Measurements from ENCODE around the gene C4orf46. TPM values are rescaled to one million over a fixed set of nuclear protein-coding genes. Genes with fewer than 3 reads are reported as not detected.

Gene C4orf46
- polyA plus RNA-seq, 1 of the 3 experiments (the other 2 are of a cell fraction), result 7.0 TPM

GRCh38 chr4:158681629-158682028 is 9.9 kb upstream of the C4orf46 start:
- ChIA-PET POLR2A (no interaction called here), CTCF (interaction anchor here (0.9 to 1.2 kb wide), 3 partner anchors 9 to 521 kb away, joined by 3 to 6 read pairs (median 4); partner anchors contain the start of gene ETFDH)
- WGBS (ENCODE audit: low lambda C conversion rate), result 90% methylated on average over 1 of the region's 1 CpG
- H3K36me3 ChIP-seq (replicated peaks in 1 of 2; ENCODE audit: control insufficient read depth in 1 of 2, insufficient read depth in 2 of 2, low read length in 1 of 2), result peaks cover 0 to 2% of the 10 kb centered on the region in 2 experiments
- no peaks in the 10 kb centered on the region for H3K4me1 ChIP-seq (ENCODE audit: control insufficient read depth in 1 of 2, insufficient read depth in 2 of 2, low read depth in 1 of 2, low read length in 1 of 2)
- H3K27ac ChIP-seq (ENCODE audit: low read depth in 2 of 2, low read length in 1 of 2), result no peak overlapping the region
- no peaks in the 10 kb centered on the region for H4K20me1 ChIP-seq (ENCODE audit: insufficient read depth)
- no peak overlapping the region for H3K9ac ChIP-seq
- no peak for DNase-seq
- no peaks in the 10 kb centered on the region for H3K79me2 ChIP-seq (ENCODE audit: insufficient read depth)
- H3F3A ChIP-seq (replicated peaks; ENCODE audit: insufficient read depth), result no peaks in the 10 kb centered on the region
- no peak overlapping the region for H3K4me3 ChIP-seq (ENCODE audit: low read depth in 2 of 2, low read length in 1 of 2)
- H2AFZ ChIP-seq (ENCODE audit: low read depth), result peak overlapping the region; percentile 29; the same call in 1 of the 2 replicates
- no peaks in the 10 kb centered on the region for H3K27me3 ChIP-seq (ENCODE audit: insufficient read depth)
- H3K9me3 ChIP-seq, result no peaks in the 10 kb centered on the region
- no peak overlapping the region for H3K4me2 ChIP-seq
- no peak for TF ChIP-seq TAF1 (IDR thresholded peaks at IDR 0.05; ENCODE audit: borderline replicate concordance, low read depth, low read length)
- no peak for TF ChIP-seq MXI1 (IDR thresholded peaks at IDR 0.05; ENCODE audit: low read depth, low read length)
- TF ChIP-seq, protein P1, sequence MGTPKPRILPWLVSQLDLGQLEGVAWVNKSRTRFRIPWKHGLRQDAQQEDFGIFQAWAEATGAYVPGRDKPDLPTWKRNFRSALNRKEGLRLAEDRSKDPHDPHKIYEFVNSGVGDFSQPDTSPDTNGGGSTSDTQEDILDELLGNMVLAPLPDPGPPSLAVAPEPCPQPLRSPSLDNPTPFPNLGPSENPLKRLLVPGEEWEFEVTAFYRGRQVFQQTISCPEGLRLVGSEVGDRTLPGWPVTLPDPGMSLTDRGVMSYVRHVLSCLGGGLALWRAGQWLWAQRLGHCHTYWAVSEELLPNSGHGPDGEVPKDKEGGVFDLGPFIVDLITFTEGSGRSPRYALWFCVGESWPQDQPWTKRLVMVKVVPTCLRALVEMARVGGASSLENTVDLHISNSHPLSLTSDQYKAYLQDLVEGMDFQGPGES (IDR thresholded peaks at IDR 0.05; ENCODE audit: low read depth, low read length), result no peak
- TF ChIP-seq, protein P2, sequence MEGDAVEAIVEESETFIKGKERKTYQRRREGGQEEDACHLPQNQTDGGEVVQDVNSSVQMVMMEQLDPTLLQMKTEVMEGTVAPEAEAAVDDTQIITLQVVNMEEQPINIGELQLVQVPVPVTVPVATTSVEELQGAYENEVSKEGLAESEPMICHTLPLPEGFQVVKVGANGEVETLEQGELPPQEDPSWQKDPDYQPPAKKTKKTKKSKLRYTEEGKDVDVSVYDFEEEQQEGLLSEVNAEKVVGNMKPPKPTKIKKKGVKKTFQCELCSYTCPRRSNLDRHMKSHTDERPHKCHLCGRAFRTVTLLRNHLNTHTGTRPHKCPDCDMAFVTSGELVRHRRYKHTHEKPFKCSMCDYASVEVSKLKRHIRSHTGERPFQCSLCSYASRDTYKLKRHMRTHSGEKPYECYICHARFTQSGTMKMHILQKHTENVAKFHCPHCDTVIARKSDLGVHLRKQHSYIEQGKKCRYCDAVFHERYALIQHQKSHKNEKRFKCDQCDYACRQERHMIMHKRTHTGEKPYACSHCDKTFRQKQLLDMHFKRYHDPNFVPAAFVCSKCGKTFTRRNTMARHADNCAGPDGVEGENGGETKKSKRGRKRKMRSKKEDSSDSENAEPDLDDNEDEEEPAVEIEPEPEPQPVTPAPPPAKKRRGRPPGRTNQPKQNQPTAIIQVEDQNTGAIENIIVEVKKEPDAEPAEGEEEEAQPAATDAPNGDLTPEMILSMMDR (IDR thresholded peaks at IDR 0.05), result no peak
- no peak for TF ChIP-seq NRF1 (IDR thresholded peaks at IDR 0.05; ENCODE audit: low read depth, low read length)
- no peaks in the 10 kb centered on the region for H3K9me2 ChIP-seq

DNA sequence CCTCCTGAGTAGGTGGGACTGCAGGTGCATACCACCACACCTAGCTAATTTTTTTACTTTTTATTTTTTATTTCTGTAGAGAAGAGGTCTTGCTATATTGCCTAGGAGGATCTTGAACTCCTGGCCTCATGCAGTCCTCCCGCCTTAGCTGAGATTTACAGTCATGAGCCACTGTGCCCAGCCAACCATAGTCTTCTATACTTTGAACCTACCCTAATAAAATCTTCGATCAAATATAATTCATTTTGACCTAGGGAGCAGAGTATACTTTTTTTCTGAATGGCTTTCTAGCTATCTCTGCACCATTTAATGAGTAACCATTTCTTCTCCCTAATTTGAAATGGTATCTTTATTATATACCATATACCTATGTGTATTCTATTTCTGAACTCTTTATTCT is 7.1 kb upstream of the C4orf46 start:
- no peak for DNase-seq
- POLR2A ChIA-PET, result no interaction called here
- CTCF ChIA-PET, result interaction anchor here (0.8 kb wide), 1 partner anchor 44 kb away, joined by 3 read pairs; no protein-coding TSS in a partner anchor
- Histone ChIP-seq H3K4me3 (ENCODE audit: low read depth in 2 of 2, low read length in 1 of 2) (no peak overlapping the region), H3K9me2 (no peaks in the 10 kb centered on the region), H3K9ac (no peak overlapping the region), H3K9me3 (no peaks in the 10 kb centered on the region), H3K4me1 (ENCODE audit: control insufficient read depth in 1 of 2, insufficient read depth in 2 of 2, low read depth in 1 of 2, low read length in 1 of 2) (no peaks in the 10 kb centered on the region), H3K4me2 (no peak overlapping the region), H3K36me3 (replicated peaks in 1 of 2; ENCODE audit: control insufficient read depth in 1 of 2, insufficient read depth in 2 of 2, low read length in 1 of 2) (peaks cover 0 to 2% of the 10 kb centered on the region in 2 experiments), H3K27me3 (ENCODE audit: insufficient read depth) (no peaks in the 10 kb centered on the region), H3F3A (replicated peaks; ENCODE audit: insufficient read depth) (no peaks in the 10 kb centered on the region), H3K27ac (ENCODE audit: low read depth in 2 of 2, low read length in 1 of 2) (no peak overlapping the region), H4K20me1 (ENCODE audit: insufficient read depth) (no peaks in the 10 kb centered on the region), H3K79me2 (ENCODE audit: insufficient read depth) (no peaks in the 10 kb centered on the region; the same call in 1 of the 2 replicates), H2AFZ (ENCODE audit: low read depth) (no peak overlapping the region)
- WGBS (ENCODE audit: low lambda C conversion rate), result 83% methylated on average over 2 of the region's 2 CpGs
- TF ChIP-seq REST (IDR thresholded peaks at IDR 0.05; ENCODE audit: low read depth, low read length) (no peak), MXI1 (IDR thresholded peaks at IDR 0.05; ENCODE audit: low read depth, low read length) (no peak), SMC3 (IDR thresholded peaks at IDR 0.05; ENCODE audit: low read depth, low read length) (no peak), ELF1 (IDR thresholded peaks at IDR 0.05) (no peak), EZH2phosphoT487 (IDR thresholded peaks at IDR 0.05; ENCODE audit: borderline replicate concordance, low read depth) (no peak), SIN3A (IDR thresholded peaks at IDR 0.05; ENCODE audit: borderline replicate concordance, low read depth, low read length) (no peak), RCOR1 (IDR thresholded peaks at IDR 0.05; ENCODE audit: low read length) (no peak), RXRA (IDR thresholded peaks at IDR 0.05; ENCODE audit: borderline replicate concordance, low read depth) (no peak), EP300 (IDR thresholded peaks at IDR 0.05; ENCODE audit: borderline replicate concordance in 1 of 2, low read depth in 1 of 2, low read length in 1 of 2) (no peak), RFX5 (IDR thresholded peaks at IDR 0.05; ENCODE audit: low read length) (no peak), GABPA (IDR thresholded peaks at IDR 0.05; ENCODE audit: low read depth) (no peak), GATA2 (CRISPR knock-in tag; IDR thresholded peaks at IDR 0.05) (no peak), YY1 (IDR thresholded peaks at IDR 0.05; ENCODE audit: low read depth) (no peak), FOXJ3 (CRISPR knock-in tag; IDR thresholded peaks at IDR 0.05) (no peak)
- TF ChIP-seq, protein P3, sequence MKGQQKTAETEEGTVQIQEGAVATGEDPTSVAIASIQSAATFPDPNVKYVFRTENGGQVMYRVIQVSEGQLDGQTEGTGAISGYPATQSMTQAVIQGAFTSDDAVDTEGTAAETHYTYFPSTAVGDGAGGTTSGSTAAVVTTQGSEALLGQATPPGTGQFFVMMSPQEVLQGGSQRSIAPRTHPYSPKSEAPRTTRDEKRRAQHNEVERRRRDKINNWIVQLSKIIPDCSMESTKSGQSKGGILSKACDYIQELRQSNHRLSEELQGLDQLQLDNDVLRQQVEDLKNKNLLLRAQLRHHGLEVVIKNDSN (IDR thresholded peaks at IDR 0.05; ENCODE audit: borderline replicate concordance, low read depth), result no peak
- TF ChIP-seq, protein P1 (IDR thresholded peaks at IDR 0.05; ENCODE audit: low read depth, low read length), result no peak

Measured in SK-N-SH (cell line).